Measurements from ENCODE around the gene WNT4.

The WNT4 gene

GRCh38 chr1:22169816-22170215 lies 26.9 kb upstream of the WNT4 start:
- no peak for TF ChIP-seq CTCF (IDR thresholded peaks at IDR 0.05)
- no peak overlapping the region for H3K4me3 ChIP-seq (ENCODE audit: low read depth in 1 of 2, low read length in 1 of 2)
- no peaks in the 10 kb centered on the region for H3K36me3 ChIP-seq
- H3K27me3 ChIP-seq = no peaks in the 10 kb centered on the region
- no peaks in the 10 kb centered on the region for H3K4me1 ChIP-seq (ENCODE audit: control insufficient read depth in 1 of 2, insufficient read depth in 1 of 2, low read depth in 1 of 2, low read length in 1 of 2)
- no peak overlapping the region for H3K27ac ChIP-seq
- H3K9me3 ChIP-seq = no peaks in the 10 kb centered on the region

GRCh38 chr1:22168412-22168973 lies 25.6 kb upstream of the WNT4 start:
- Histone ChIP-seq H3K27me3 (peaks cover under 1% of the 10 kb centered on the region), H3K27ac (no peak overlapping the region), H3K36me3 (no peaks in the 10 kb centered on the region), H3K4me3 (ENCODE audit: low read depth in 1 of 2, low read length in 1 of 2) (no peak overlapping the region), H3K9me3 (no peaks in the 10 kb centered on the region), H3K4me1 (ENCODE audit: control insufficient read depth in 1 of 2, insufficient read depth in 1 of 2, low read depth in 1 of 2, low read length in 1 of 2) (no peaks in the 10 kb centered on the region)
- TF ChIP-seq CTCF (IDR thresholded peaks at IDR 0.05) = no peak

GRCh38 chr1:22166439-22166838 lies 23.5 kb upstream of the WNT4 start:
- no peaks in the 10 kb centered on the region for H3K9me3 ChIP-seq
- no peaks in the 10 kb centered on the region for H3K36me3 ChIP-seq
- H3K27me3 ChIP-seq = peaks cover 9% of the 10 kb centered on the region
- no peaks in the 10 kb centered on the region for H3K4me1 ChIP-seq (ENCODE audit: control insufficient read depth in 1 of 2, insufficient read depth in 1 of 2, low read depth in 1 of 2, low read length in 1 of 2)
- H3K27ac ChIP-seq = no peak overlapping the region
- no peak overlapping the region for H3K4me3 ChIP-seq (ENCODE audit: low read depth in 1 of 2, low read length in 1 of 2)
- TF ChIP-seq CTCF (IDR thresholded peaks at IDR 0.05) = no peak

GRCh38 chr1:22164841-22165808 lies 22.2 kb upstream of the WNT4 start:
- Histone ChIP-seq H3K36me3 (no peaks in the 10 kb centered on the region), H3K27me3 (peaks cover 9% of the 10 kb centered on the region), H3K9me3 (no peaks in the 10 kb centered on the region), H3K4me1 (ENCODE audit: control insufficient read depth in 1 of 2, insufficient read depth in 1 of 2, low read depth in 1 of 2, low read length in 1 of 2) (no peaks in the 10 kb centered on the region), H3K27ac (no peak overlapping the region), H3K4me3 (ENCODE audit: low read depth in 1 of 2, low read length in 1 of 2) (no peak overlapping the region)
- TF ChIP-seq CTCF (IDR thresholded peaks at IDR 0.05) = no peak

DNA sequence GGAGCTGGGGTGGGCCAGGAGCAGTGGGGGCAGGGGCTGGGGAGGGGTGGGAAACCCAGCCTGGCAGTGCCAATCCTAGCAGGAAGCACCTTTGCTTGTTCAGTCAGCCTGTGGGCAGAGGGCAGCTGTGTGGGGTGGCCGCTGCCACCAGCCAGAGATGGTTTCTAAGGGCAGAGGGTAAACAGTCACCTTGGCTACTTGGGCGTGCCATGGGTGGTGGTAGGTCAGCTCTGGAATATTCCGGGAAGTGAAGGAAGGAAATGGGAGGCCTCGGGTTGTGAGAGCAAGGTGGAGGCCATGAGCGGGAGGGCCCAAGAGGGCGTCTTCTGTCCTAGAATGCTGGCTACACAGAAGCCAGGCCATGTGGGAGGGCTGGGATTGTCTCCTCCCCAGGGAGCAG lies 20.7 kb upstream of the WNT4 start:
- H3K27ac ChIP-seq = no peak overlapping the region
- H3K4me1 ChIP-seq (ENCODE audit: control insufficient read depth in 1 of 2, insufficient read depth in 1 of 2, low read depth in 1 of 2, low read length in 1 of 2) = no peaks in the 10 kb centered on the region
- H3K27me3 ChIP-seq = peaks cover 9% of the 10 kb centered on the region
- H3K4me3 ChIP-seq (ENCODE audit: low read depth in 1 of 2, low read length in 1 of 2) = no peak overlapping the region
- no peak for TF ChIP-seq CTCF (IDR thresholded peaks at IDR 0.05)
- H3K36me3 ChIP-seq = no peaks in the 10 kb centered on the region
- H3K9me3 ChIP-seq = no peaks in the 10 kb centered on the region
